Bronchial epithelial cell (primary cell): ENCODE measurements around the gene TACR3. TPM values are rescaled to one million over a fixed set of nuclear protein-coding genes. Genes with fewer than 3 reads are reported as not detected.

ENCODE experiments used
- DNase-seq: peaks from one replicate; pipeline ENCODE4 v3.0.0-alpha.2; 2010; ENCODE audit warnings: low read depth
- FAIRE-seq: peaks from 2 replicates; lab custom pipeline; 2011; peaks lifted over from hg19 to GRCh38; lab: Jason Lieb, UNC
- H3K27me3 ChIP-seq: 2 replicates; pipeline ENCODE4 v1.5.1; 2011; ENCODE audit warnings: low read length; ENCODE audit not compliant: control insufficient read depth, insufficient read depth
- H3K36me3 ChIP-seq: 2 replicates; pipeline ENCODE4 v1.5.1; 2011; ENCODE audit warnings: low read length; ENCODE audit not compliant: control insufficient read depth, insufficient read depth
- H3K4me3 ChIP-seq: 2 replicates; pipeline ENCODE4 v1.5.1; 2011; ENCODE audit warnings: mild to moderate bottlenecking, low read depth, low read length, control low read depth
- total RNA-seq: library from RNA; depleted of rRNA; stranded (reverse); fragments of >200 nt; gene quantifications from 2 replicates; pipeline ENCODE4 v1.2.1, GENCODE V29; 2014
- TF ChIP-seq, protein P1 (sequence below): IDR thresholded peaks from 2 replicates; pipeline ENCODE4 v1.5.1; 2011; ENCODE audit warnings: mild to moderate bottlenecking, moderate library complexity, low read length, control low read depth, inconsistent platforms; ENCODE audit not compliant: insufficient read depth, severe bottlenecking

The TACR3 gene
- total RNA-seq, 1 donor from 2014 or later = not detected

DNA sequence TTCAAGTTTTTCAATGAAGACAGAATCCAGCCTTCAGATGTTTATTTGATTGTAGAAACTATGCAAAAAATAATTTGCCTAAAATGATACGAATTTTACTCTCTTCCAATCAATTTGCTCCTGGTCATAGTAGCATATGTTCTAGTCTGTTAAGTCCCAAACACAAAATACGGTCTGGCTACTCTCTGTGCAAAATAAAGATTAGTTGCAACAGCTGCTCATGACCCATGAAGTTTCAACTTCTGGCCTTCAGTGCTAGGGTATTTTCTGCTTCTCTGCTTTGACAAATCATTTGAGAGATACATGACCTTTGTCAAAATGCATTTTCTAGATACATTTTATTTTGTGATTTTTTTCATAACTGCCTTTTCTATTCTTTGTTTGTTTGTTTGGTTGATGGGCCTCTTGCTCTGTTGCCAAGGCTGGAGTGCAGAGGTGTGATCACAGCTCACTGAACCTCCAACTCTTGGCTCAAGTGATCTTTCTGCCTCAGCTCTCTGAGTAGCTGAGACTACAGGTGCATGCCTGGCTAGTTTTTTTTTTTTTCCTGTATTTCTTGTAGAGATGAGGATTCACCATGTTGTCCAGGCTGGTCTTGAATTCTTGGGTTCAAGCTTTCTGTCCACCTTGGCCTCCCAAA lies 55.2 kb downstream of the TACR3 start:
- FAIRE-seq (no peak), DNase-seq (no peak)
- Histone ChIP-seq H3K4me3 (no peak overlapping the region), H3K27me3 (no peaks in the 10 kb centered on the region), H3K36me3 (no peaks in the 10 kb centered on the region)
- TF ChIP-seq, protein P1, sequence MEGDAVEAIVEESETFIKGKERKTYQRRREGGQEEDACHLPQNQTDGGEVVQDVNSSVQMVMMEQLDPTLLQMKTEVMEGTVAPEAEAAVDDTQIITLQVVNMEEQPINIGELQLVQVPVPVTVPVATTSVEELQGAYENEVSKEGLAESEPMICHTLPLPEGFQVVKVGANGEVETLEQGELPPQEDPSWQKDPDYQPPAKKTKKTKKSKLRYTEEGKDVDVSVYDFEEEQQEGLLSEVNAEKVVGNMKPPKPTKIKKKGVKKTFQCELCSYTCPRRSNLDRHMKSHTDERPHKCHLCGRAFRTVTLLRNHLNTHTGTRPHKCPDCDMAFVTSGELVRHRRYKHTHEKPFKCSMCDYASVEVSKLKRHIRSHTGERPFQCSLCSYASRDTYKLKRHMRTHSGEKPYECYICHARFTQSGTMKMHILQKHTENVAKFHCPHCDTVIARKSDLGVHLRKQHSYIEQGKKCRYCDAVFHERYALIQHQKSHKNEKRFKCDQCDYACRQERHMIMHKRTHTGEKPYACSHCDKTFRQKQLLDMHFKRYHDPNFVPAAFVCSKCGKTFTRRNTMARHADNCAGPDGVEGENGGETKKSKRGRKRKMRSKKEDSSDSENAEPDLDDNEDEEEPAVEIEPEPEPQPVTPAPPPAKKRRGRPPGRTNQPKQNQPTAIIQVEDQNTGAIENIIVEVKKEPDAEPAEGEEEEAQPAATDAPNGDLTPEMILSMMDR = no peak

DNA sequence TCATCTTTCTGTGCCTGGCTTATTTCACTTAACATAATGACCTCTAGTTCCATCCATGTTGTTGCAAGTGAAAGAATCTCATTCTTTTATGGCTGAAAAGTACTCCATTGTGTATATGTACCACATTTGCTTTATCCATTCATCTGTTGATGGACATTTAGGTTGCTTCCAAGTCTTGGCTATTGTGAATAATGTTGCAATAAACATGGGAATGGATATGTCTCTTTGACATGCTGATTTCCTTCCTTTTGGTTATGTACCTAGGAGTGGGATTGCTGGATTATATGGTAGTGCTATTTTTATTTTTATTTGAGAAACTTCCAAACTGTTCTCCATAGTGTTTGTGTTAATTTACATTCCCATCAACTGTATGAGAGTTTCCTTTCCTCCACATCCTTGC lies 71.2 kb downstream of the TACR3 start:
- H3K36me3 ChIP-seq = no peaks in the 10 kb centered on the region
- TF ChIP-seq, protein P1 = no peak
- H3K4me3 ChIP-seq = no peak overlapping the region
- no peak for DNase-seq
- FAIRE-seq = no peak
- no peaks in the 10 kb centered on the region for H3K27me3 ChIP-seq

DNA sequence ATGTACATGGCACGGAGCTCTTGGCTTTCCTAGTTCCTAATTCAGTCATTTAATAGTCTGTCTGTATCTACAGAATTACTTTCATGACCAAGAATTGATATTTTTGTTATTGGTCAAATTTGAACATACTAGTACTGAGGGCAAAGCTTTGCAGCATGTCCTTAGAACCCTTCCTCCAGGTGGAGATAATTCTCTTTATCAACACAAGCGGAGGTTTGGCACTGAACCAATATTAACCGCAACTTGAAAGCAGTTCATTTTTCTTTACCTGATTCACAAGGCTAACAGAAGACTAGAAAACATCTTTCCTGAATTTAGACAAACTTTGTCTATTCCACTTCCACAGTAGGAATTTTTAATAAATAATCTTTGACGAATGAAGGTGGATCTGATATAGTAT lies 73.8 kb downstream of the TACR3 start:
- TF ChIP-seq, protein P1 = no peak
- Histone ChIP-seq H3K4me3 (no peak overlapping the region), H3K36me3 (no peaks in the 10 kb centered on the region), H3K27me3 (no peaks in the 10 kb centered on the region)
- no peak for DNase-seq
- no peak for FAIRE-seq

DNA sequence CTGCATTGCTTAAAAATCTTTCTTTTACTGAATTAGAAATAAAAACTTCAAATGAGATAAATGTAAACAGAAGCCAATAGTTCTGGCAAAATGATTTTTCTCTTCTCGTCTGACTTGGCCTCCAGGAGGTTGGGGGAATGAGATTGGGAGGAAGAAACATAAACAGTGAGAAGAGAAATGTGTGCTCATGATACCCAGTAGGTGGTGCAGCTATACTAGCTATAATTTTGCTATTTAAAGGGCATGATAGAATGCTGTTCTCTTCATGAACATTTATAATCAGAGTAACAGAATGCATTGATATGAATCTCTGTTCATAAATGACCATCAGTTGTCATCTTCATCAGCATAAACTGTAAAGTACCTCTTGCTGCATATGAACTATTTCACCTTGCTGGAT lies 85.5 kb downstream of the TACR3 start:
- H3K27me3 ChIP-seq = no peaks in the 10 kb centered on the region
- FAIRE-seq = no peak
- no peak overlapping the region for H3K4me3 ChIP-seq
- H3K36me3 ChIP-seq = no peaks in the 10 kb centered on the region
- DNase-seq = peak; percentile 8
- TF ChIP-seq, protein P1 = no peak

DNA sequence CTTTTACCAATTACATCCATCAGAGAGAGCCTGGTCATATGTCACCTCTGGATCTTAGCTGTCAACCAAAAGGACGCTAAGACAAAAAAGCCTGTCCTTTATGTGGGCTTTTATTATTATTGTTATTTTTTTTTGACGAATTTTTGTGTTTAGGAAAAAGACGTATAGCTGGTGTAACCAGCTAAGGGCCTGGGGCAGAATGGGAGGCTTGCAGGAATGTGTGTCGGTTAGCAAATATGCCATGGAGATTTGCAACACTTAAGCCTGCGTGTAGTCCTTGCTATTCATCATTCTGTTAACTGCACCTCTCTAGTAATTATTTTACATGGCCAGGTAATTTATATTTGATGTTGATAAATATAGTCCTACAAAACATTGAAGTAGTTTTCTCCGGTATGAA lies 93.5 kb downstream of the TACR3 start:
- DNase-seq (no peak), FAIRE-seq (no peak)
- no peaks in the 10 kb centered on the region for H3K36me3 ChIP-seq
- TF ChIP-seq, protein P1 = no peak
- H3K27me3 ChIP-seq = no peaks in the 10 kb centered on the region
- H3K4me3 ChIP-seq = no peak overlapping the region

DNA sequence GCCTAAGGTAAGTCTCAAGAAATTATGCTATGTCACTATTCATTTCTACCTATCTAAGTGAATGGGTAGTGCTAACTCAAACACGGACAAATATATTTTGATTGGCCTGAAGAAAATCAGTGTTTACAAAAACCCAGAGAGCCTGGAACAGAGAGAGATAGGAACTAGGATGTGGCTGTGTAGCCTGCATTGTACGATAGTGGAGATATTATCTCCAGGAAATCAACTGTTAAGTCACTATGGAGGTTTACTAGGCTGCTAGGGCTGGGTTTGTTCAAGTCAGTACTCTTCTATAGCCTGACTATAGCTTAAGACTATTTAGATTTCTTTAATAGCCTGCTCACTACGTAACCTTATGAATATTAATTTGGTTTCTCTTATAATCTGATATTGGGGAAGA lies 127.9 kb downstream of the TACR3 start:
- no peak for FAIRE-seq
- no peak for DNase-seq
- Histone ChIP-seq H3K36me3 (no peaks in the 10 kb centered on the region), H3K4me3 (no peak overlapping the region), H3K27me3 (no peaks in the 10 kb centered on the region)
- TF ChIP-seq, protein P1 = no peak
